GM10266 (cell line): Measurements from ENCODE around the gene SLC19A1.
"Not testable (repeated sequence)": the region's sequence is repeated elsewhere in the genome, so short reads cannot be mapped to it uniquely, and the experiment has no call there.

ENCODE experiments used
- DNase-seq: peaks from one replicate; pipeline ENCODE4 v3.0.0; 2012; ENCODE audit errors: extremely low spot score
- CTCF ChIP-seq: IDR thresholded peaks from 2 replicates; pipeline ENCODE4 v1.5.1; 2012; ENCODE audit warnings: mild to moderate bottlenecking, low read depth; ENCODE audit not compliant: control insufficient read depth, insufficient read depth; ENCODE audit errors: missing control alignments

Gene SLC19A1

GRCh38 chr21:45506836-45507522, 35.3 kb downstream of the SLC19A1 start:
- DNase-seq: no peak
- TF ChIP-seq CTCF: no peak

GRCh38 chr21:45506241-45506817, 35.9 kb downstream of the SLC19A1 start:
- TF ChIP-seq CTCF: no peak
- no peak for DNase-seq

GRCh38 chr21:45505416-45506021, 36.7 kb downstream of the SLC19A1 start:
- no peak for TF ChIP-seq CTCF
- no peak for DNase-seq

- DNase-seq: no peak
- no peak for TF ChIP-seq CTCF
Measured at GRCh38 chr21:45504516-45505415, 37.5 kb downstream of the SLC19A1 start.

GRCh38 chr21:45504021-45504515, 38.2 kb downstream of the SLC19A1 start:
- TF ChIP-seq CTCF: no peak
- DNase-seq: no peak

GRCh38 chr21:45503226-45503625, 39.0 kb downstream of the SLC19A1 start:
- DNase-seq: not testable (repeated sequence)

- TF ChIP-seq CTCF: no peak
- DNase-seq: no peak
Measured at GRCh38 chr21:45502600-45502999, 39.6 kb downstream of the SLC19A1 start.
